ENCODE results near the gene AFMID.

AFMID gene

DNA sequence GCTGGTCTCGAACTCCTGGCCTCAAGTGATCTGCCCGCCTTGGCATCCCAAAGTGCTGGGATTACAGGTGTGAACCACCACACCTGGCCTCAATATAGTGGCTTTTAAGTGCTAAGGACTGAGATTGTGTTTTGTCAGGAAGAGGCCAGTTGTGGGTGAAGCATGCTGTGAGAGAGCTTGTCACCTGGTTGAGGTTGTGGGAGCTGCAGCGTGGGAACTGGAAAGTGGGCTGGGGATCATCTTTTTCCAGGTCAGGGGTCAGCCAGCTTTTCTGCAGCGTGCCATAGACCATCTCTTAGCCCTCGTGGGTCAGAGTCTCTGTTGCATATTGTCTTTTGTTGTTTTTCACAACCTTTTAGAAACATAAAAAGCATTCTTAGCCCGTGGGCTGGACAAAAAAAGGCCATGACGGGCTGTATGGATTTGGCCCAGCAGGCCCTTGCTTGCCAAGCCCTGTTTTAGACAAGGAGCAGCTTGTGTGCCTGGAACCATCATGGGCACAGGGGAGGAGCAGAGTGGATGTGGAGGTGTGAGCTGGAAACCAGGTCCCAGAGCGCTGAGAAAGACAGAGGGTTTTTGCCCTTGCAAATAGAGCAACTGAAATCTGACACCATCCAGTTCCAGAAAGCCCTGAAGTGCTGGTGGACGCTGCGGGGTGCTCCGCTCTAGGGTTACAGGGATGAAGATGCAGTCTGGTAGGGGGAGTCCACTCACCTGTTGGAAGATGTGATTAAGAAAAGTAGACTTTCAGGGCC lies 32.4 kb downstream of the AFMID start:
- DNase-seq (ENCODE audit: low read depth): no peak
- TF ChIP-seq, protein P1, sequence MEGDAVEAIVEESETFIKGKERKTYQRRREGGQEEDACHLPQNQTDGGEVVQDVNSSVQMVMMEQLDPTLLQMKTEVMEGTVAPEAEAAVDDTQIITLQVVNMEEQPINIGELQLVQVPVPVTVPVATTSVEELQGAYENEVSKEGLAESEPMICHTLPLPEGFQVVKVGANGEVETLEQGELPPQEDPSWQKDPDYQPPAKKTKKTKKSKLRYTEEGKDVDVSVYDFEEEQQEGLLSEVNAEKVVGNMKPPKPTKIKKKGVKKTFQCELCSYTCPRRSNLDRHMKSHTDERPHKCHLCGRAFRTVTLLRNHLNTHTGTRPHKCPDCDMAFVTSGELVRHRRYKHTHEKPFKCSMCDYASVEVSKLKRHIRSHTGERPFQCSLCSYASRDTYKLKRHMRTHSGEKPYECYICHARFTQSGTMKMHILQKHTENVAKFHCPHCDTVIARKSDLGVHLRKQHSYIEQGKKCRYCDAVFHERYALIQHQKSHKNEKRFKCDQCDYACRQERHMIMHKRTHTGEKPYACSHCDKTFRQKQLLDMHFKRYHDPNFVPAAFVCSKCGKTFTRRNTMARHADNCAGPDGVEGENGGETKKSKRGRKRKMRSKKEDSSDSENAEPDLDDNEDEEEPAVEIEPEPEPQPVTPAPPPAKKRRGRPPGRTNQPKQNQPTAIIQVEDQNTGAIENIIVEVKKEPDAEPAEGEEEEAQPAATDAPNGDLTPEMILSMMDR (conservative IDR thresholded peaks at IDR 0.05; ENCODE audit: low read depth, low read length): no peak
- H3K4me3 ChIP-seq (ENCODE audit: low read length): no peak overlapping the region

DNA sequence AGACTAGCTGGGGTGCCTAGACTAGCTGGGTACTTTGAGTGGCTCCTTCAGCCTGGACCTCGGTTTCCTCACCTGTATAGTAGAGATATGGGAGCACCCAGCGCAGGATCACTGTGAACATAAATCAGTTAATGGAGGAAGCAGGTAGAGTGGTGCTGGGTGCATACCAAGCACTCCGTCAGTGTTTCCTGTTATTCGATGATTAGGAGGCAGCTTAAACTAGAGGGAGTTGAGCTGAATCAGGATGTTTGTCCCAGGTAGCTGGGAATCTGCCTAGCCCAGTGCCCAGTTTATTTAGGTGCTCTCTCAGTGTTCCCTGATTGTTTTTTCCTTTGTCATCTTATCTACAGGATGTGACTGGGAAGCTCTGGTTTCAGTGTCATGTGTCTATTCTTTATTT lies 35.9 kb downstream of the AFMID start:
- DNase-seq (ENCODE audit: low read depth): no peak
- TF ChIP-seq, protein P1 (conservative IDR thresholded peaks at IDR 0.05; ENCODE audit: low read depth, low read length): no peak
- no peak overlapping the region for H3K4me3 ChIP-seq (ENCODE audit: low read length)

DNA sequence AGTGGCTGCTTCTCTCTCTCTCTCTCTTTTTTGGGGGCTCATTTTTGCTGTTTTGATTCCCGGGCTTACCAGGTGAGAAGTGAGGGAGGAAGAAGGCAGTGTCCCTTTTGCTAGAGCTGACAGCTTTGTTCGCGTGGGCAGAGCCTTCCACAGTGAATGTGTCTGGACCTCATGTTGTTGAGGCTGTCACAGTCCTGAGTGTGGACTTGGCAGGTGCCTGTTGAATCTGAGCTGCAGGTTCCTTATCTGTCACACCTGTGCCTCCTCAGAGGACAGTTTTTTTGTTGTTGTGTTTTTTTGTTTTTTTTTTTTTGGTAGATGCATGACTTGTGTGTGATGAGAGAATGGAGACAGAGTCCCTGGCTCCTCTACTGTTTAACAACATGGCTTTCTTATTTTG lies 36.6 kb downstream of the AFMID start:
- DNase-seq (ENCODE audit: low read depth): no peak
- no peak overlapping the region for H3K4me3 ChIP-seq (ENCODE audit: low read length)
- TF ChIP-seq, protein P1 (conservative IDR thresholded peaks at IDR 0.05; ENCODE audit: low read depth, low read length): no peak

GRCh38 chr17:78224231-78225087 lies 37.3 kb downstream of the AFMID start:
- DNase-seq (ENCODE audit: low read depth): no peak
- TF ChIP-seq, protein P1 (conservative IDR thresholded peaks at IDR 0.05; ENCODE audit: low read depth, low read length): no peak
- H3K4me3 ChIP-seq (ENCODE audit: low read length): no peak overlapping the region

GRCh38 chr17:78225088-78225865 lies 38.1 kb downstream of the AFMID start:
- TF ChIP-seq, protein P1 (conservative IDR thresholded peaks at IDR 0.05; ENCODE audit: low read depth, low read length): no peak
- DNase-seq (ENCODE audit: low read depth): no peak
- H3K4me3 ChIP-seq (ENCODE audit: low read length): no peak overlapping the region

DNA sequence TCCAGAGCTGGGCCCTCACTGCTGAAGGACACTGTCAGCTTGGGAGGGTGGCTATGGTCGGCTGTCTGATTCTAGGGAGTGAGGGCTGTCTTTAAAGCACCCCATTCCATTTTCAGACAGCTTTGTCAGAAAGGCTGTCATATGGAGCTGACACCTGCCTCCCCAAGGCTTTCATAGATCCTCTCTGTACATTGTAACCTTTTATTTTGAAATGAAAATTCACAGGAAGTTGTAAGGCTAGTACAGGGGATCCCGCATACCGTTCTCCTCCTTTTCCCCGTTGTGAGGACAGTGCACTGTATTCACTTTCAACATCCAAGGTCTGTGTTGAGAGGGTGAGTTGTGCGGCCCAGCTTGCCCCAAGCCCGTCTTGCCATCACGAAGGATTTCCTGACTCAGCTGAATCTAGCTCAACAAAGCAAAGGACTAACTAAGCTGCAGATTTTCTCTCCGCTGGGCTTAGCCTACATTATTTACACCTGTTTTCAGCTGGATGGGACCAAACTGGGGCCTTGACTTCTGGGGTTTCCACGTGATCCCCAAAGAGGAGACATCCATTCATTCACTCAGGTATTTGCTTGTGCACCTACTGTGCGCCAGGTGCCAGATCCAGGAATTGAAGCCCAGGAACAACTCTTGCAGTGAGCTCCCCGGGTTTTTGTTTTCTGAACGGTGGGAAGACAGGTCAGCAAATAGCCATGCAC lies 39.0 kb downstream of the AFMID start:
- DNase-seq (ENCODE audit: low read depth): no peak
- no peak overlapping the region for H3K4me3 ChIP-seq (ENCODE audit: low read length)
- TF ChIP-seq, protein P1 (conservative IDR thresholded peaks at IDR 0.05; ENCODE audit: low read depth, low read length): no peak
